ENCODE results near the gene CTNNBL1.

CTNNBL1 gene

GRCh38 chr20:37875460-37876175 lies 181.8 kb downstream of the CTNNBL1 start:
- no peak for DNase-seq (ENCODE audit: extremely low read depth in 1 of 2, low read depth in 1 of 2)

GRCh38 chr20:37876863-37877262 lies 183.0 kb downstream of the CTNNBL1 start:
- DNase-seq (ENCODE audit: extremely low read depth in 1 of 2, low read depth in 1 of 2) = no peak

- DNase-seq (ENCODE audit: extremely low read depth in 1 of 2, low read depth in 1 of 2) = no peak
Observed at GRCh38 chr20:37877832-37878772, 184.3 kb downstream of the CTNNBL1 start.

DNA sequence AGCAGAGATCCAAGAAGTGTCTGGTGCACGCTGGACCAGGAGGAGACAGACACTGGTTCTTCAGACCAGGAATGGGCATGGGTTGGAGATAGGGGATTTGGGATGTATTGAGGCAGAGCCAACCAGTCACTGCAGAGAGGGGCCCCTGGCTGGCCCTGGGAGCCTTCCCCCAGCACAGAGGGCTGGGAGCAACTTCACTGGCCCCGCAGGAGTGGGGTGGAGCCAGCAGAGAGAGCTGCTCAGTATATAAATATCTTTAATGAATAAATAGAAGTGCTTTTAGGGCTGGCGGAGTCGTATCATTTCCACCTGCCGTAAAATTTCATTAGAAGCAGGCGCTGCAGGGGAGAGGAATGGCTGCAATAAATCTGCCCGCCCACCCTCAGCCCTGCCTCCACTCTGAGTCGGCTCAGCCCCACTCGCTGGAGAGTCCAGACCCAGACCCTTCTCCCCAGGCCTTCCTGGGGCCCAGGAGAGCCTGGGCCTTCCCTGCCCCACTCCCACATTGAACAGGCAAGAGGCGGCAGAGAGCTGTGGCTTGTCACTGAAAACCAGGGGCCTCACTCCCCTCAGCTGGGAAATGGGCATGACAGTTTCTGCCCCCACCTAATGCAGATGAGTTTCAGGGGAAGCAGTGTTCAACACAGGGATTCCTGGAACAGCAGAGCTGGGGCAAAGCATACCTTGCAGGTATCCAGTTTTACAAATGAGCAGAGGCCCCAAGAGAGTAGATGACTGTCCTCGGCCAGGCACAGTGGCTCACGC lies 185.2 kb downstream of the CTNNBL1 start:
- no peak for DNase-seq (ENCODE audit: extremely low read depth in 1 of 2, low read depth in 1 of 2)

GRCh38 chr20:37879843-37880242 lies 186.0 kb downstream of the CTNNBL1 start:
- DNase-seq (ENCODE audit: extremely low read depth in 1 of 2, low read depth in 1 of 2) = no peak

DNA sequence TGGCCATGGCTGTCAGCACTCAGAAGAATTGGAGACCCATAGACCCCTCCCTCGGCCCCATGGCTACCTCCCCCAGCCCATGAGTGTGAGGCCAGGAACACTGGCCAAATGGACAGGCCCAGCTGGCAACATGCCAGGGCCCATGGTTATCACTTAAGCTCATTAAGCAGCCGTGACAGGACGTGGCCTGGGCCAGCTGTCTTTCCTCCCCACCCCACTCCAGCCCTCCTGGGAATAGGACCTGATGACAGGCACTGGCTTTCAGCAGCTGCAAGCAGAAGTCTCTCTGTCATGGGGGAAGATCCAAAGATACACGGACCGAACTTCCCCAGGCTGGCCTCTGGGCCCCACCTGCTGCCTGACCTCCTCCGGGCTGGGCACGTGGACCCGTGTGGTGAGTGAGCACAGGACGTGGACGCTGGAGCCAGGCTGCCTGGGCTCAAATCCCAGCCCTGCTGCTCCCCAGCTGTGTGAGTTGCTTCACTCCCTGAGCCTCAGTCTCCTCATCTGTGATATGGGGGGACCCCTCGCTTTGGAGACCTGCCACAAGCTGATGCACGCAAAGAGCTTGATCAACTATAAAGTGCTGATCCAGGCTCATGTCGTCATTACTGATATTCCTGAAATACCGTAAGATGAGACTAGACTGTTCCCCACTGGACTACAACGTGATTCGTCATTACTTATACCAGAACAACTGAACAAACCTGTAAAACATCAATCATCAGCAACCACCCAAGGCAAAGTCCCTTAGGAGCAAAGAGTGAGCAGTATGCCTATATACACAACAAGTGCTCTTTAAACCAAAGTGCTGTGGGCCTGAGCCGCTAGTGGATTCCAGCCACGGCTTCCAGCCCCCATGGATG lies 187.1 kb downstream of the CTNNBL1 start:
- no peak for DNase-seq (ENCODE audit: extremely low read depth in 1 of 2, low read depth in 1 of 2)

DNA sequence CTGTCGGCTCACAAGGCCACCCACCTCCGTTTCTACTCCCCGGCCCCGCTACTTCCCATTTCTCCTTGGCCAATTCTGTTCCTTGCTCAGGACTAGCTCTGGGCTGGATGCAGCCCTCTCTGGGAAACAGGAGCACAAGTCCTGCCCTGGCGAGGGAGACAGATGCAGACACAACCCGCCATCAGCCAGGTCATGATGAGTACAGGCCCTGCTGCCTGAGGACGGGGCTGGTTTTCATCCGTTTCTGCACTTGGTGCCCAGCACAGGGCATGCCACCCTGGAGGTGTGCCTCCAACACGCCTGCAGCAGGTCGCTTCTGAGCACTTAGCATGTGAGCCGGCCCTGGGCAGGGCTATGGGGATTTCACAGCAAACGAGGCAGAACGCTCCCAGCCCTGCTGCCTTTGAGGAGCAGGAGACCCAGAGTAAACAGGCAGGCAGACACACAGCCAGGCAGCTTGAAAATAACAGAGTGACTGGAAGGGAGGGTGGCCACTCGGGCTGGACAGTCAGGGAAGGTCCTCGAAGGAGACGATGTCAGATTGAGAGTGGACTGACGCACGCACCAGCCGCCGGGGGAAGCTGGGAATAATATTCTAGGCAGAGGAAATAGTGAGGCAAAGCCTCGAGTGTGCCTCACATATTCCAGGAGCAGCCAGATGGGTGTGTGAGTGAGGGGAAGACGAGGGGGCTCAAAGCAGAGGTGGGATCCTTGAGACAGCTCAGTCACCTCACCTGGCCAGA lies 187.9 kb downstream of the CTNNBL1 start:
- no peak for DNase-seq (ENCODE audit: extremely low read depth in 1 of 2, low read depth in 1 of 2)

DNA sequence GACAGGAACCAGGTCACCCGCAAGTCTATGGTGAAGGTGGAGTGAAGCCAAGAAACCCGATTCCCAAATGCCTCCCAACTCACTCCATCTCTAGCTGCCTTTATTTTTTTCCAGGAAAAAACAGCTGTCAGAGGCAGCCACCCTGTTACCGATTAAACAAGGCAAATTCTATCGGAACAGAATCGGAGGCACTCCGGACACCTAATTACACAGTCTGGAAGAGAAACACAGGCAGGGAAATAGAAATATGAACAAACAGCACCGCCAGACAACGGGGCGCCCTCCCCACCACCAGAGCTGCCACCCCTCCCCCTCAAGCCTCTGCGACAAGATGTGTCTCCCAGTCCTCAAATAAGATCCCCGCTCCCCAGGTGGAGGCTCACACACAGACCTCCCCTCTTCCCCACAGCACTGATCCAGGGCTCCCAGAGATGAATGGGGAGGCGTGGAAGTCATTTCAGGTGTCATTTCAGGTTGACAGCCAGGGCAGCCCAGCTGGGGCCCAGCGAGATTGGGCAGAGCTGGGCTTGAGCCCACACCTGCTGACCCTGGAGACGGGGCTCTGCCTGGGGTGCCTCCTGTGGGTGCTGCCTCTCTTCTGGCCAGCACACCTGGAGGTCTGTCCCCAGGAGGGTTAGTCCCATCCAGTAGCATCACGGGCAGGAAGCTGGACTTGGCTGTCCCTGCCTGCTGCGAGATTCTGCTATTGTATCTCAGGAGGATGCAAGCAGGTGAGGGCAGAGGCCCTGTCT lies 189.3 kb downstream of the CTNNBL1 start:
- DNase-seq (ENCODE audit: extremely low read depth in 1 of 2, low read depth in 1 of 2) = no peak

- no peak for DNase-seq (ENCODE audit: extremely low read depth in 1 of 2, low read depth in 1 of 2)
Observed at GRCh38 chr20:37885042-37885441, 191.2 kb downstream of the CTNNBL1 start.

- DNase-seq (ENCODE audit: extremely low read depth in 1 of 2, low read depth in 1 of 2) = no peak
Observed at GRCh38 chr20:37885593-37886503, 192.0 kb downstream of the CTNNBL1 start.

GRCh38 chr20:37886851-37887297 lies 193.0 kb downstream of the CTNNBL1 start:
- DNase-seq (ENCODE audit: extremely low read depth in 1 of 2, low read depth in 1 of 2) = no peak

DNA sequence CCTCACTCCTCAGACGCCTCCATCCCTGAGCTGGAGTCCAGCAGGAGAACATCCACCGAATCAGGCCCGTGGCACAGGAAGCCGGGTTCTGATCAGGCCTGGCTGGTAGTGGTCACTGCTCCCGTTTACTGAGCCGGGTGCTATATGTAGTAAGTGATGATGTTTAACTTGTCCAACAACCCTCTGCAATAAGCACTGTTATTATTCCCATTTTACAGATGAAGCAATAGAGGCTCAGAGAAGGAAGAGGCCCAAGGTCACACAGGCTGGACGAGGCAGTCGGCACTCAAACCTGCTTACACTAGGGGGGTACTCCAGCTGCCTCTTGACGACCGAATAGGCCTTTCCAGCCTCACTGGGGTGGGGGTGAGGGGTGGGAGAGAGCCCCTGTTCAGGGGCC lies 194.8 kb downstream of the CTNNBL1 start:
- no peak for DNase-seq (ENCODE audit: extremely low read depth in 1 of 2, low read depth in 1 of 2)

DNA sequence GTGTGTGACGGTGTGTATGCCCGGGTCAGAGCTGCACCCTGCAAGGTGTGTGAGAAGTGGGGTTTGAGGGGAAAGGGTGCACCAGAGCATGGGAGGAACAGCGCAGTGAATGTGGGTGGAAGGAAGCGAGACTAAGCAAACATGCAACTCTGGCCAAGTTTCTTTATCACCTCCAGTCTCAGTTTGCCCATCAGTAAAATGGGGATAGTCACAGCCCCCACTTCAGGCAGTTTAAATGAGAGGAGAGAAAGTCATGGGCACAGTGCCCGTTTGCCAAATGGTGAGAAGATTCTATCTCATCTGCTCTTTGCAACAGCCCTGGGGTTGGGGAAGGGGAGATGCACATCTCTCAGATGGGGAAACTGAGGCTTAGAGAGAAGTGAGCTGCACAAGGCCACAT lies 196.3 kb downstream of the CTNNBL1 start:
- no peak for DNase-seq (ENCODE audit: extremely low read depth in 1 of 2, low read depth in 1 of 2)

DNA sequence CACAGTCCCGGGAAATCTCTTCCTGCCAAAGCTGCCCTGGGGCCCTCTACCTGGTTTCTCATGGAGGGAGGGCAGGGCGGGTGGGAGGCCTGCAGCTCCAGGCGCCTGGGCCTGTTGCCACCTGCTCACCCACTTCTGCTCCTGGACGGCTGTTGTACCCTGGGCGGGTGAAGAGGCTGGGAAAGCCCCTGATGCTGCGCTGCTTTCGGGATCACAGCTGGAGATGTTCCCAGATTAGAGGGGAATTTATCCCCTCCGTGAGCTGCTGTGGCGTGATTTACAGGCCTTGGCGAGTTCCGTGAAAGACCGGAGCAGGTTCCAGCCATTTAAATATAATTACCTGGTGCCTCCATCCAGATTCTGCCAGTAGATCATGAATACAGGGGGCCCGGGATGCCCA lies 196.8 kb downstream of the CTNNBL1 start:
- no peak for DNase-seq (ENCODE audit: extremely low read depth in 1 of 2, low read depth in 1 of 2)

DNA sequence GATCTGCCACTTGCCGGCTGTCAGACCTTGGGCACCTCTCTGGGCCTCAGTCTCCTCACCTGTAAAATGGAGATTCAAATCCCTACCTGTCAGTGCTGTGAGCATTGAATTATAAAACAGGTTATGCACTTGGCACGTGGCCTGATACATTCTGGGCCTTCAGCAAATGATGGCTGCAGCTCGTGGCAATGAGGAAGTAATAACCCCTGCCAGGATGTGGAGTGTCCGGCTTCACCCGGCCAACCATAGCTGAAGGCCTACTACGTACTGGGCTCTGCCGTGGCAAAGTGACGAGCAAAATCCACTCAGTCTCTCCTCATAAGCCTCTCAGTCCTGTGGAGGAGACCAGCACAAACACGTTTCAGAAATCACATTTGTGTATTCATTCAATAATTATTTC lies 198.2 kb downstream of the CTNNBL1 start:
- DNase-seq (ENCODE audit: extremely low read depth in 1 of 2, low read depth in 1 of 2) = no peak

- DNase-seq (ENCODE audit: extremely low read depth in 1 of 2, low read depth in 1 of 2) = no peak
Observed at GRCh38 chr20:37893566-37894241, 199.9 kb downstream of the CTNNBL1 start.

DNA sequence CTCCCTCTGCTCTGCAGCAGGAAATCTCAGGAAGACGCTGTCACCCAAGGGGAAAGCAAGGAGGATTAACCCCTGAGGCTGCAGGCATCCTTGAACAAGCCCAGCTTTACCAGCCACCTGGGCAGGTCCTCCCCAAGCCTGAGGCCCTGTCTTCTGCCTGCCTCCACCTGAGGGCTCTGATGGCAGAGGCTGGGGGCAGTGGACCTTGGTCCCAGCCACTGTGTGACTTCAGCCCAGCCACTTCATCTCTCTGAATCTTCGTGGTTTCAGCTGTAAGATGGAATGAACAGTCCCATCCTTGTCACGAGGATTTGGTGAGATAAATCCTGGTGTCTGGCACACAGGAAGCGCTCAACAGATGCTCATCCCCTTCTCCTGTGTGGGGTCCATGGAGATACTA lies 200.6 kb downstream of the CTNNBL1 start:
- DNase-seq (ENCODE audit: extremely low read depth in 1 of 2, low read depth in 1 of 2) = no peak

All from activated CD8-positive, alpha-beta memory T cell treated with anti-CD3 and anti-CD28 coated beads for 1 hour (primary cell).